Colon (tissue), 2 donors: ENCODE results near the gene SELENOS.

Experiments used
- FAIRE-seq: peaks from 2 replicates; lab custom pipeline; 2012; peaks lifted over from hg19 to GRCh38; lab: Jason Lieb, UNC
- donor health status: control.
- donor health status: control.

The SELENOS gene

DNA sequence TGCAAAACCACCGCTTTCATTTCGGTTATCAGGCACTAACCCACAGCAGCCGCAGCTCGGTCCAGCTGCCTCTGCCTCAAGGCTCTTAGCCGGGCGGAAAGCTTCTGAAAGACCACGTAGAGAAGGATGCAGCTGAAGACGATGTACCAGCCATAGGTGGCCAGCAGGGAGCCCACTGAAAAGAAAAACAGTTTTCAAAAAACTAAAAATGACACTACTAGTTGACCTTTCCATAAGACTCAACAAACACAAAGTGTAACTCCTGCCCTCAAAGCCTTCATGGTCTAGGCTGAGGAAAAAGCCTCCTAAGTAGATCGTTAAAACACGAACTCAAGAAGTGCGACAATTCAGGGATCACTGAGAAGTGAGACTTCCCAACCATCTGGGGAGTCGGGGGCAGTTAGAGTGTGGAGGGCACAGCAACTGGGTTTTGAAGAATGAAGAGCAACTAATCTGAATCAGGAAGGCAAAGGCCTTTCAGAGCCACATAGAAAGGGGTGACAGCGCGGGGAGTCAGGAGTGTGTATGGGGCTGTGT, 716 bp downstream of the SELENOS start:
- no peak for FAIRE-seq

DNA sequence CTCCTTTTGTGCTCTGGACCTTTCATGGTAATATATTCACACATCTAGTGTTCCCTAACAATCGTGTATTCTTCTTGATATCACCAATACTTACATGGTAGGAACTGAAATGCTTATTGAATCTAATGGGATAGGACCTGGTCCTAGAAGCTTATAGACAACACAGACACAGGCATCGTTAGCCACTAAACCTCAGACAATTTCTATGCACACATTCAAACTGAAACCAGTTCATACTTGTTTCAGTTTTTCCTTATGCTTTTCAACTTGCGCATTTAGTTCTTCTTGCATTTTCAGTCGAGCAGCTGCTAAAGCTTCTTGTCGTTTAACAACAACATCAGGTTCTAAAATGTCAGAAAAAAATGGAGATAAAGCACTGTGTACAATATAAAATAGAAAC, 2.3 kb downstream of the SELENOS start:
- no peak for FAIRE-seq

DNA sequence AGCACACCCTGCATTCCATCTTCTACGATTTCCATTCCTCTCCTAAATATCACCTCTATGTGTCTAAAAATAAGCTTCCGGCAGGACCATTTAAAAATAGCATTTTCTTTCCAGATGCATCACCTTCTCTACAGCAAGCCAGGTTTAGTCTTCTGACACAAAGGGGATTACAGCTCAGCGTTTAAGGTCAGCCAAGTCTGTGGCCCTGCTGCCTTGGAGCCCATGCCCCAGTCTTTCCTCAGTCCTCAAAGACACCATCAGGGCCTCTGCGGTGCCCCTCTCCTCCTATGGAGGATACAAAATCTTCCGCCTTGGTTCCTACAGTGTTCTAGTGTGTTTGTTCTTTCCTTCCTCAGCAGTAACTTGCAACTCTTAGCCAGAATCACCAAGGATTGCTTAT, 3.8 kb downstream of the SELENOS start:
- FAIRE-seq: no peak

DNA sequence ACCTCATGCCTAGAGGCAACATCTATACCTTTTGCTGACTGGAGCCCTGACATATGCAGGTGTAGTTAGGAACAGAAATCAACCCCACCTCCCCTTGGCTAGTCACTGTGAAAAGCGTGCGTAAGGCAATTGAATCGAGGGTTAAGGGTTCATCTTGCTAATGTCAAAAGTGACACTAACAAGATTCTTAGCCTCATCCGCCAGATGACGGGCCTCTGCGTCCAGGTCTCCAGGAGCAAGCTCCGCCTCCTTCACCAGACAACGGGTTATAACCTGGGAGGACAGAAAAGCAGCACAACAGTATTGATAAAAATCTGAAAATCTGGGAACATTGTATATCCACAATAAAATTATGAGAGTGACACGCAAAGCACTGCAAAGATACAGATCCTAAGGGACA, 4.7 kb downstream of the SELENOS start:
- FAIRE-seq: no peak

DNA sequence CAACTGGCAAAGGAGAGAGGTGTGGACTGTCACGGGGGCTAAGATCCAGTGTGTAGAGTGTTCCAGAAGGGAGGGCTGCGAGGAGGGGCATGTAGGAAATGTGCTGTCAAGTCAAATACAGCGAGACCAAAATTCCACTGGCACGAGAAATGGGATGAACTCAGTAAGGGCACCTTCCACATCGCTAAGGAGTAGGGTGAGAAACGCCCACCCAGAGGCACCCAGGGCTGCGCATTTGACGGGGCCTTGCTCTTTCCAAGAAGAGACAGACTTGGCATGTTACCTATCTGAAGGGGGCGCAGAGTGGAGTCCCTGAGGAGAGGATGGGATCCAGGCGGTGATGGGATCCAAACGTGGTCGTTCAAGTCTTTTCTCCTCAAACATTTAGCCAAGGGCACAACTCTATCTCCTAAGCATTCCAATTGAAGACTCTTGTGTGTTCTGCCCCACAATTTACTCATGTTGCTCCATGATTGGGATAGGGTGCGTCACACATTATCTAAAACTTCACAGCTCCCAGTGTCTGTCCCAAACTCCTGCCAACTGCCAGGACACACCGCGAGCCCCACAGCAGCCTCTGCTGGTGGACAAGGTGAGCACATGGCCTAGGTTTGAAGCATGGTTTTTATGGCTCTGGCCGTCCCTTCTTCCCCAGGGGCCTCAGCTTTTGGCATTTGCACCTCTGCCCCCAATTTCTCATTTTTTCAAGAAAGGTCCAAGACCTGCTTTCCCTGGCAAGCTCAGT, 7.6 kb downstream of the SELENOS start:
- no peak for FAIRE-seq

DNA sequence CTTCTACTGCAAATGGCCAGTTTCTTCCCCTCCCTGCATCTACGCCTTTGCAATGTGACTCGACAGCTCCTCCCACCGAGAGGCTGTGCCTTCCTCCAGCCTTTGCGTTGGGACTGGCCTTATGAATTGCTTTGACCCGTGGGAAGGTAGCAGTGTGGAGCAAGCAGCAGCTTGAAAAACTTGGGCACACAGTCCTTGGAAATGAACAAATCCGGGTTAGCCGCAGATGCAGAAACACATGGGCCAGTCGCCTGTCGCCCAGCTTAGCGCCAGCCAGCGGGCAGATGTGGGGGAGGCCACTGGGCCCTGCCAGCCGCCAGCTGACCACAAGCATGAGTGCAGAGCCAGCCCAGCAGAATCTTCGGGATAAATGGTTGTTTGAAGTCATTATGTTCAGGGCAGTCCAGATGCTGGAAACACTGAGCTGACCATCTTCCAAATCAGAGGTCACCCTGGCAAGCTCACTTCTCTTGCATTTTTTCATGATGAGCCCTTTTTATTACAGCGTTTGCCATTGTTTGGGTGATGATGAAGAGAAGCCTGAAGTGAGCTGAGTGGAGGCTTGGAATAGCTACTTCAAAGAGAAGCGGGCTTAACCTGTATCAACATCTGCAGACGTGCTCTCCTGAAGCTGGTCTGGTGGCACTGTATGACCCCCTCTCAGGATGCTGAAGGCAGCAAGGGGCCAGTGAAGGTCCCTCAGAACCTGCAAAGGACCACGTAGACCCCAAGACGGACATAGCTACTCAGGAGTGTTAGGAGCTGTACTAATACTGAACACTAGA, 9.8 kb downstream of the SELENOS start:
- no peak for FAIRE-seq

DNA sequence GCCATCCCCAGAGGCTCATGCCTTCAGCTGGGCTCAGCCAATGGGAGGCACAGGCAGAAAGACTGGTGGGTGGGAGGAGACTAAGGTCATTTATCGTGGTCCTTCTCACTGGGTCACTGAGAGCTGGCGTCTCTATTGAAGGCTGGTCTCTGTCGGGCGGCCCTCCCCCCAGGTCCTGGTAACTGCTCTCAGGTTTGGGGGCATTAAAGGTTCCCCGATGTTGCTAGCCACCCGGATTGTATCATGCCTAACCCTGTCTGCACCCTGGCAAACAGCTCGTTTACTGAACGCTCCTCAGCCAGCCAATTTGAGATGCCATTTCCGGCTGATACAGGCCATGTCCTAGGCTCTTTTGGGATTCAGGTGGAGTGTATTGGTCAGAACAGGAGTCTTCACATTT, 10.5 kb downstream of the SELENOS start:
- no peak for FAIRE-seq

DNA sequence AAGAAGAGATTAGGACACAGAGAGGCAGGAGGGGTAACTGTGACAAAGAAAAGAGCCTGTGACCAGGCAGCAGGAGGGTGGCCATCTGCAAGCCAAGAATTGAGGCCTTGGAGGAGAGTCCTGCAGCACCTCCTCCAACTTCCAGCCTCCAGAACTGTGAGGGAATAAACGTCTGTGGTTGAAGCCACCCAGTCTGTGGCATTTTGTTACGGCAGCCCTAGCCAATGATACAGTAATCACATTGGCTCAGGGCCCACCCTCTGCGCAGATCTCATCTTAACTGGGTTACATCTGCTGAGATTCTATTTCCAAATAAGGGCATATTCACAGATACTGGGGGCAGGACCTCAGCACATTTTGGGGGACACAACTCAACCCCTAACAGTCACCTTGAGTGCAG, 11.3 kb downstream of the SELENOS start:
- FAIRE-seq: no peak

DNA sequence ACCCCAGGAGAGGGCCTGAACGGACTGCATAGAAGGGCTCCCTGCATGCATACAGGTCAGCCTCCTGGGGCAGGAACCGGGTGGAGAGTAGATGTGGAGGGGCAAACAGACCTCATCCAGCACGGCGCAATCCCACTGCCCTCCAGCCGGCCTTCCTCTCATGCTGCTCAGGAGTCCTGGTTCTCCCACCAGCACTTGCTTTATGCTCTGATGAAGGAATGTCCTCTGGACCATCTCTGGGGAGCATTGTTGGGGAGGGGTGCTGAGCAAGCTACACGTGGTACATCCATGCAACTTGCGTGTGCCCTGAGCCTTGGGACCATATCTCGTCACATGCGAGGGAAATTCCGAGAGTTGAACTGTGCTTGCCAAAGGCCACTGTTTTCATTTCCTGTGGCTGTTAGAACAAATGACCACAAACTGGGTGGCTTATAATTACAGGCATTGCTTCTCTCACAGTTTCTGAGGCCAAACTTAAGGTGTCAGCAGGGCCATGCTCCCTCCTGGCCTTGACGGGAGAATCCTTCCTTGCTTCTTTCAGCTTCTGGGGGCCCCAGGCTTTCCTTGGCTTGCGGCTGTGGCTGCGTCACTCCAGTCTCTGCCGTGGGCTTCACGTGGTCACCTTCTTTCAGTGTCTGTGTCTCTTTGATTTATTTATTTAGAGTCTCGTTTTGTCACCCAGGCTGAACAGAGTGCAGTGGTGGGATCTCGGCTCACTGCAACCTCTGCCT, 12.2 kb downstream of the SELENOS start:
- no peak for FAIRE-seq

DNA sequence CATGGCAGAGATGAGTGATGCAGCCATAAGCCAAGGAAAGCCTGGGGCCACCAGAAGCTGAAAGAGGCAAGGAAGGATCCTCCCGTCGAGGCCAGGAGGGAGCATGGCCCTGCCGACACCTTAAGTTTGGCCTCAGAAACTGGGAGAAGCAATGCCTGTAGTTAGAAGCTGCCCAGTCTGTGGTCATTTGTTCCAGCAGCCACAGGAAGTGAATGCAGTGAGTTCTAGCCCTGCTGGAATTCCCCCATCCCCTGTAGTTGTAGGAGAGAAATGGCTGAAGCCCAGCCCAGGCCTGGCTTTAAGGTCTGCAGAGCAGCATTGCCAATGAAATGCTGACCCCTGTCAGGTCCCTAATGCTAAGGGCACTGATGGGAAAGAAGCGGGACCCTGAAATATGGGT, 13.3 kb downstream of the SELENOS start:
- no peak for FAIRE-seq

DNA sequence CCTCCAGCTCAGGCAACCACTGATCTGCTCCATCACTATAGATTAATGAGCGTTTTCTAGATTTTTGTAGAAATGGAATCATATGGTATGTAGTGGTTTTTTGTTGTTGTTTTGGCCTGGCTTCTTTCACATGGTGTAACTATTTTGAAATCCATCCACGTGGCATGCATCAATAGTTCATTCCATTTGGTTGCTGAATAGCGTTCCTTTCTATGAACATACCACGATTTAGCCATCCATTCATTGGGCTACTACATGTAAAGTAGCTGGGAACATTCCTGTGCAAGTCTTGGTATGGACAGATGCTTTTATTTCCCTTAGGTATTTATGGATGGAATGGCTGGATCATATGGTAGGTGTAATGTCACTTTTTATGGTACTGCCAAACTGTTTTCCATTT, 14.7 kb downstream of the SELENOS start:
- no peak for FAIRE-seq

DNA sequence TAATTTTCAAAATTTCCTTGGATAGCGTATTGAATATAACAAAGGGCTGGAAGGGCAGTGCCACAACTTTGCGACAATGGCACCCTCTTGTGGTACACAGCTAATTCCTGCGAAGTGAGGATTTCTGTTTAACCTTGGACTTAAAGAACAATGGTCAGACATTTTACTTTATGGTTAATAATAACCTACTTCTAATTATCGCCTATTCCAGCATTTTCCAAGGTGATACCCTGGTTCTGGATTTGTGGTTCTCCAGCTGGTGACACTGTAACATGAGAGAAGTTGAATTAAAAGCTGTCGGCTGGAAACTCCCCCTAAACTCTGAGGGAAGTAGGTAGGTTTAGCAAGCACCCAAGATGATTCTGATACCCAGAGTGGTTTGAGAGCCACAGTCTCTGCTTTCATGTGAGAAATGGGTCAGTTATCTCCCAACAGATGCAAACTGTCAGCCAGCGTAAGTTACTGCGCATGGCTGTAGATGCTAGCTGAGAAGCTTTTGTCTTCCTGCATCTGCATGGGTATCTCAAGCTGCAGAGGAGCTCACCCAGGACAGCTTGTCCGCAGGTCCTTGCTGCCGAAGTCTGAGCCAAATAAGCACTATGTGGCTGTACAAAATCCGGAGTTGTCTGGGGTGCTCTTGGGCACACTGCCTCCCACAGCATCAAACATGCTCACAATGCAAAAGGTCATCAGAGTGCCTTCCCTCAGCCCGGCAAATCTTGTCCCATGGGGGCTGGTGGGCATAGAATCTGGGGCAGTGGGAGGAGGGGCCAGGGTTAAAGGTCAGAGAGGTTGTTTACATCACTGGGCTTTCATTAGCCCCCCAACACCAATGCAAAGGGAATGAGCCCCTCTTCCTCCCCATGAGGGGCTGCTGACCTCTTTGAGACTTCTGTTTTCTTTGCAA, 18.8 kb downstream of the SELENOS start:
- no peak for FAIRE-seq

DNA sequence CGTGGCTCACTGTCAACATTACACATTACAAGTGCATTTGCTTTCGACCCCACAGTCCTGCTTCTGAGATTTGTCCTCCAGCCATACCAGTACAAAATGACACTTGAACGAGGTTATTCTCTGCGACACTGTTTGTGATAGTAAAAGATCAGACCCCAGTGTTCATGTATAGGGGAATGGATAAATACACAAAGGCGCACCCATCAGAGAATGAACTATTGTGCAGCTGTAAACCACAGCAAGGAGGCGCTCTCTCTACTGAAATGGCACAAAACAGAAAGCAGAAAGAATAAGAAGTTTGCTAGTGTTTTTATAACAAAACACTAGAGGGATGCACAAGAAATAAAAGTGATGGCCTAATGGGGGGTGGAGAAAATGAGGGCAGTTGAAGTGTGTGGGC, 20.5 kb downstream of the SELENOS start:
- no peak for FAIRE-seq

DNA sequence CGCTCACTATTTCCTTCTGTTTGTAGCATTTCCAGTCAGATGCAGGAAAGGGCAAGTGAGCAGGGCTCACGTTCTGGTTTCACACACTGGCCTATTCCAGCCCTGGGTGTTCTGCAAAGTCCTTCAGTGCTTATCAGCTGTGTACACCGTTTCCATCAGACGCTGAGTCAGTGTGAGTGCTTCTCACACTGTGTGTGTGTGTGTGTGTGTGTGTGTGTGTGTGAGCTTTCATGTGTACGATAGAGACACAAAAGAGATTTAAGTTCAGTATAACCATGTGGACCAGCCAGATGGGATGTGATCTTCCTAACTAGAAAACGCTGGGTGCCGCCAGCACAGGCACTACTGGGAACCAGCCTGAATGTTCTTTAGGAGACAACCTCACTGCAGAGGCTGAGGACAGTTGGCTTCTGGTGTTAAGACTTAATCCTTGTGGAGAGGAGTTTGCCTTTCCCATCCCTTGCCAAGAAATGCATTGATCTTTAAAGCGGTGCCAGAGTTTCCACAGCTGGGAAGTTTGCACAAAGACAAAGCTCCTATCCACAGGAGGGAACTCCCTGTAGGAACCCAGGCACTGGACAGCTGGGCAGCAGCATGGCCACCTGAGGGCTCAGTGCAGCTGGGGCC, 21.6 kb downstream of the SELENOS start:
- FAIRE-seq: no peak

DNA sequence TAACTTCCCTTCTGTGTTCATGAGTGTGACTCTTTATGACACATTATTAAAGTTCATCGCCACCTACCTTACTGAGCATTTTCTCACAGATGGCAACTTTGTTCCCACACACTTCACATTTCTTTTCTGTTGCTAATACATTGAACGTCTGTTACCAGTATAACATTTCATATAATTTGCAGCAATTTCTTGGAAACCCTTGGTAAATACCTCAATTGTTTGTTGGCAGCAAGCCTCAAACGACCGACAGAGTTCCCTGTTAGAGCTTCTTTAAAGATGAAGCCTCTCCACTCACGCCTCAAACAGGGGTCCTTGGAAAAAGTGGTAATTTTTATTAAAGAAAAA, 22.3 kb downstream of the SELENOS start:
- FAIRE-seq: no peak

DNA sequence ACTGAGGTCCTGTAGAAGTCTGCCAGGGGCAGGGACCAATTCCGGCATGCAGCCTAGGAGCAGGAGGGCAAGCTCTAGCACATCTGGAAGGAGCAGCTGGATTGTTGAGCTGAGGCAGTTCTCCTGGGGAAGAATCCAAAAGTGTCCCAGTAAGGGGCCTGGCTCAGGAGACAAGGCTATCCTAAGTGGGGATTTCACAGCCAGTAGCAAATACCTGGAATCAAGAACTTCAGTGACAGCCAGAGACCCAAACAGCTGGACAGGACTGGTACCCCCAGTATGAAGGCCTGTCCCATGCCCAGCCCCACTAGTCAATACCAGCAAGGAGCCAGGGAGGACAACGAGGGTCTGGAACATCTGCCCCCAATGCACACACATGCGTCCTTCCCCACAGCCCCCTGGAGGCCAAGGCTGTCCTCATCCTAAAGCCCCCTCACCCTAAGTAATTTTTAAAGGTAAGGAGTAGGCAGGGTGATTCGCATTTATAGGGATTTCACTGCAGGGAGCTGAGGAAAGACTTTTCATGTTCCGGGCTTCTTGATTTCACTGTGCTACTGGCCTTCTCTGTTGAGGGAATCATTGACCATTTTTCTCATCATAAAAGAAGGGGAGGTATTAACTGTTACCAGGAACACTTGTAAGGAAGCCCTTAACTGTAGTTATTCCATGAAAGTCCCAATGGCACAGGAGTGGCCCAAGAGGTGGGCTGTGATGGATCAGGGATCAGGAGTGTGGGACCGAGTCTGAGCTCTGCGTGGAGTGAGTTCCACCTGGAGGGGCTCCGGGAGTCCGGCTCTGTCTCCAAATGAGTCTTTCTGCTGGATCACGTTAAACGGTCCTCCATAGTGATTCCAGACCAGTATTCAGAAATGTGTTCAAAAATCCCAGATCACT, 22.9 kb downstream of the SELENOS start:
- no peak for FAIRE-seq

DNA sequence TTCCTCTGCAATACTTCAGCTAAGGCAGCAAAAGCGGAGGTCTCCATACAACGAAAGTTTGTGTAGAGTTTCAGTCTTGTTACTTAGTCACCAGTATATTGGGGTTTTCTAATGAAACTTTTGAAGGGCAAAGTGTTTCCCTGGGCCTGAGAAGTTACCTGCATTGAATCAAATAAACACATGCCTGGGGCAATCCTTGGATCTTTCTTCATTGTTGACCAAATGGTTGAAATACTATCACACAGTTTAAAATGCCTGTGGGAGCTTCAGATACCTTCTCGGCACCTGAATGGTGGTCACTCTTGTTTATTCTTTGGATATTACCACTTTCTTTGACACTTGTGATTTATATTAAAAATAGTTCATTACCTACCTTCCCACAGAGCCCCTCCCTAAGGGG, 24.4 kb downstream of the SELENOS start:
- FAIRE-seq: no peak

DNA sequence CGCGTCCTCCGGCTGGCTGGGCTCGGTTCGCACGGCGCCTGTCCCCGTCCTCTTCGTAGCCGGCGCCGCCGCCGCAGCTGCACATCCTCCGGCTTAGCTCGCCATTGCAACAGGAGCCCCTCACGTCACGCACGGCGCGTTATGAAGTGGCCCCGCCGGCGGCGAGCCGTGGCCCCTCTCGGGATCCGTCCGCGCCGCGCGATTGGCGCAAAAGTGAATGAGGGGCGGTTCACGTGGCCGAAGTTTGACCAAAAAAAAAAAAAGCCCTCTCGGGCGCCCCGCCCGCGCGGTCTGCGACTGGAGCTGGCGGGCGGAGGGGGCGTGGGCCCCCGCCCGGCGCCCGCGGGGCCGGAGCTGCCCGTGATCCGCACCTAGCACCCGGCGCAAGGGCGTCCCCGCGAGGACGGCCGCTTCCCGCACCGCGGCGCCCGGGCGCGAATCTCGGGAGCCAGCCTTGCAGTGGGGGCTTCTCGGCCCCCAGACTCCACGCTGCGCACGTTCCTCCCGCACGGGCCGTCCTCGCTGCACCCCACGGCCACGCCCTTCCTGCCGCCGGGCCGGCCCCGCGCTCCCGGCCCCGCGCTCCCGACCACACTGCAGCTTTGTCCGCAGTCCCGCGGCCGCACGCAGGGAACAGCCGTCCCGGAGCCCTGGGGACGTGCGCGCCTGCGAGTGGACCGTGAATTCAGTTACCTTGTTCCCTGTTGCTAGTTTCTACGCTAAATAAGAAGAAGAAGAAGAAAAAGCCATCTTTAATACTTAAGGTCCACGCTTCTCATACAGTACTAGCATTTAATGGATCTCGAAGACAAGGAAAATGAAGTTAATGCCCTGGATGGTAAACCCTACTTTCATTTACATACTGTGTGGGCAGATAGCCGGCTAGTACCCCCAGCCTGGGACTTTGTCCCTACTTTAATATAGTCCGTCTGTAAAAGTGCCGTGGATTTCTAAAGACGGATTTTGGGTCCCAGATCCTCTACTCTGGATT, 25.2 kb downstream of the SELENOS start, which contains the start of gene CHSY1:
Gene CHSY1, minus strand, starts transcription at position 219 of the 991 bp plus-strand sequence. CDS start 592 bp downstream, outside the sequence.
- FAIRE-seq: no peak
